HepG2 (cell line): ENCODE data around the gene ATRIP. TPM values are rescaled to one million over a fixed set of nuclear protein-coding genes. Genes with fewer than 3 reads are reported as not detected.

Experiments
- AFF4 ChIP-seq: sonication (generic); formaldehyde crosslinking; IDR thresholded peaks from 2 replicates; pipeline ENCODE4 v1.4.0; 2020; ENCODE audit warnings: missing genetic modification reagents
- ARID4A ChIP-seq: sonication (generic); formaldehyde crosslinking; IDR thresholded peaks from 2 replicates; pipeline ENCODE4 v1.5.0; 2020; ENCODE audit warnings: mild to moderate bottlenecking, missing genetic modification reagents, borderline replicate concordance
- CAMTA2 ChIP-seq: sonication (generic); formaldehyde crosslinking; IDR thresholded peaks from 2 replicates; pipeline ENCODE4 v1.4.0; 2020; ENCODE audit warnings: mild to moderate bottlenecking, missing genetic modification reagents, borderline replicate concordance
- GMEB2 ChIP-seq: IDR thresholded peaks from 2 replicates; pipeline ENCODE4 v1.6.1; 2016; ENCODE audit warnings: missing biosample characterization, missing genetic modification reagents, low read depth
- GZF1 ChIP-seq: sonication (generic); formaldehyde crosslinking; IDR thresholded peaks from 2 replicates; pipeline ENCODE4 v1.5.1; 2020; ENCODE audit warnings: mild to moderate bottlenecking, missing genetic modification reagents
- HOXA3 ChIP-seq: sonication (generic); formaldehyde crosslinking; IDR thresholded peaks from 2 replicates; pipeline ENCODE4 v1.5.0; 2020; ENCODE audit warnings: missing genetic modification reagents
- PHF20 ChIP-seq: sonication (generic); formaldehyde crosslinking; IDR thresholded peaks from 2 replicates; pipeline ENCODE4 v1.5.0; 2020; ENCODE audit warnings: mild to moderate bottlenecking, missing genetic modification reagents
- SATB2 ChIP-seq: sonication (generic); formaldehyde crosslinking; IDR thresholded peaks from 2 replicates; pipeline ENCODE4 v1.5.0; 2020; ENCODE audit warnings: missing genetic modification reagents
- TBX3 ChIP-seq: fragments of 450-650 bp; IDR thresholded peaks from 2 replicates; pipeline ENCODE4 v1.6.1; 2017; ENCODE audit warnings: antibody characterized with exemption, mild to moderate bottlenecking, inconsistent platforms, borderline replicate concordance
- ZFX ChIP-seq: sonication (generic); formaldehyde crosslinking; IDR thresholded peaks from 2 replicates; pipeline ENCODE4 v1.4.0; 2020; ENCODE audit warnings: mild to moderate bottlenecking, low read depth, missing genetic modification reagents, moderate library complexity
- ZNF275 ChIP-seq: sonication (generic); formaldehyde crosslinking; IDR thresholded peaks from 2 replicates; pipeline ENCODE4 v1.8.0; 2022; ENCODE audit warnings: missing genetic modification reagents, mild to moderate bottlenecking, inconsistent platforms, borderline replicate concordance
- ZNF335 ChIP-seq: sonication (generic); formaldehyde crosslinking; IDR thresholded peaks from 2 replicates; pipeline ENCODE4 v1.4.0; 2020; ENCODE audit warnings: missing genetic modification reagents
- ZNF552 ChIP-seq: sonication (generic); formaldehyde crosslinking; IDR thresholded peaks from 2 replicates; pipeline ENCODE4 v1.9.0; 2022; ENCODE audit warnings: missing genetic modification reagents, mild to moderate bottlenecking, borderline replicate concordance
- polyA plus RNA-seq, 8 experiments: library from polyadenylated mRNA; depleted of rRNA in 3 of 8; stranded (reverse) in 7 of 8; unstranded in 1 of 8; fragments of >200 nt; fragmentation: Illumina TruSeq in 4 of 8; extraction: Trizol in 4 of 8; gene quantifications; 2 replicates each; pipeline versions ENCODE4 v1.2.1 to v1.2.3, GENCODE V29; 2011 to 2016; ENCODE audit warnings: low read depth in 4 of 8, missing spikeins in 1 of 8, mixed read lengths in 1 of 8; ENCODE audit not compliant: insufficient read depth in 1 of 8
- total RNA-seq, 5 experiments: library from RNA; depleted of rRNA; stranded (reverse); fragments of >200 nt; fragmentation: Illumina TruSeq; extraction: Trizol; gene quantifications; 2 replicates each; pipeline ENCODE4 v1.2.3, GENCODE V29; 2016; ENCODE audit warnings: low read depth in 1 of 5

The ATRIP gene
- total and polyA plus RNA-seq, 2 of the 13 experiments (the other 11 are each of a cell fraction or from before 2014, with no cell fraction given) = 5.1 to 12.5 TPM

- 0 out of 2 replicates have a peak, but pooled peaks have one; percentile 61 for TF ChIP-seq ZNF275 (CRISPR knock-in tag)
- no peak for TF ChIP-seq GMEB2
- TF ChIP-seq TBX3 = no peak
- TF ChIP-seq SATB2 (CRISPR knock-in tag) = no peak
- TF ChIP-seq GZF1 = no peak
- no peak for TF ChIP-seq AFF4 (CRISPR knock-in tag)
- TF ChIP-seq ZNF335 = peak; percentile 19; the same call in 1 of the 2 replicates
- peak; percentile 95 for TF ChIP-seq PHF20 (CRISPR knock-in tag)
- TF ChIP-seq ARID4A = peak; percentile 97
- peak; percentile 91 for TF ChIP-seq ZFX
- peak; percentile 94 for TF ChIP-seq HOXA3 (CRISPR knock-in tag)
- TF ChIP-seq CAMTA2 (CRISPR knock-in tag) = 0 out of 2 replicates have a peak, but pooled peaks have one; percentile 38
- 0 out of 2 replicates have a peak, but pooled peaks have one; percentile 25 for TF ChIP-seq ZNF552
Measured at GRCh38 chr3:48446425-48447193, at the start of gene ATRIP (continued).
